Esophagus squamous epithelium (tissue), 4 donors: ENCODE measurements around the gene BACH2.

Source experiments
- POLR2A ChIP-seq, 4 donors: fragments of 450-650 bp; IDR thresholded peaks; one replicate each; pipeline ENCODE4 v1.6.1; 2017; ENCODE audit warnings: antibody characterized with exemption in 4 of 4, mild to moderate bottlenecking in 4 of 4, moderate library complexity in 3 of 4
- TF ChIP-seq, protein P1 (sequence below), 6 experiments: fragments of 450-650 bp in 4 of 6; fragments of 200-600 bp in 2 of 6; sonication (generic) in 2 of 6; IDR thresholded peaks; one replicate each; pipeline ENCODE4 v1.5.1; 2016 to 2019; ENCODE audit warnings: antibody characterized with exemption in 6 of 6, mild to moderate bottlenecking in 4 of 6, moderate library complexity in 4 of 6

DNA sequence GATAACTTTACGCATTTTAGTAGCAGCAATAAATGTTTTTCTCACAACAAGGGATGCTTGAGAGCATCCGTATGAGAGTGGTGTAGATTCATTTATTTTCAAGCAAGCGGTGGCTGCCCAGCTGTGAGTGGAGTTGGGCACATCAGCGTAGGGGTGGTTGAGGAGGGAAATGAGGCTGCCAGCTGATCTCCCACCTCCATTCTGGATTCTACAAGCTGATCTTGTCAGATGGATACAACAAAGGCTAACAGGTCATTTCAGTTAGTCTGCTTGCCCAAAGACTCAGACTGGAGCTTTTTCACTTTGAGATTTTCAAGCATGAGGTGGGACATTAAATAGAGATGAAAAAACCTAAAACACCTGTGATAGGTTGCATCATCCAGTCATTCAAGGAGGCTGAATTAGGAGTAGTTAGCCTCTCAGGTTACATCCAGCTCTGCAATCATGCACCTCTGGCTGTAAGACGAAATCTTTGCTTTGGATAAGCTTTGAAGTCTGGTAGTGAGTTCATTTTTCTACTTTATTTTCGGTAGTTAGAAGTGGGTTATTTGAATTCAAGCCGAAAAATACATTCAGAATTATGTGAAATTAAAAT lies 1.9 kb upstream of the BACH2 start:
- TF ChIP-seq, protein P1, sequence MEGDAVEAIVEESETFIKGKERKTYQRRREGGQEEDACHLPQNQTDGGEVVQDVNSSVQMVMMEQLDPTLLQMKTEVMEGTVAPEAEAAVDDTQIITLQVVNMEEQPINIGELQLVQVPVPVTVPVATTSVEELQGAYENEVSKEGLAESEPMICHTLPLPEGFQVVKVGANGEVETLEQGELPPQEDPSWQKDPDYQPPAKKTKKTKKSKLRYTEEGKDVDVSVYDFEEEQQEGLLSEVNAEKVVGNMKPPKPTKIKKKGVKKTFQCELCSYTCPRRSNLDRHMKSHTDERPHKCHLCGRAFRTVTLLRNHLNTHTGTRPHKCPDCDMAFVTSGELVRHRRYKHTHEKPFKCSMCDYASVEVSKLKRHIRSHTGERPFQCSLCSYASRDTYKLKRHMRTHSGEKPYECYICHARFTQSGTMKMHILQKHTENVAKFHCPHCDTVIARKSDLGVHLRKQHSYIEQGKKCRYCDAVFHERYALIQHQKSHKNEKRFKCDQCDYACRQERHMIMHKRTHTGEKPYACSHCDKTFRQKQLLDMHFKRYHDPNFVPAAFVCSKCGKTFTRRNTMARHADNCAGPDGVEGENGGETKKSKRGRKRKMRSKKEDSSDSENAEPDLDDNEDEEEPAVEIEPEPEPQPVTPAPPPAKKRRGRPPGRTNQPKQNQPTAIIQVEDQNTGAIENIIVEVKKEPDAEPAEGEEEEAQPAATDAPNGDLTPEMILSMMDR (IDR thresholded peaks at IDR 0.05) = no peak
- no peak for TF ChIP-seq POLR2A (IDR thresholded peaks at IDR 0.05)
